ENCODE measurements around the gene STK35. TPM values are rescaled to one million over a fixed set of nuclear protein-coding genes. Genes with fewer than 3 reads are reported as not detected.

STK35 gene
- total and polyA plus RNA-seq, 2 experiments from 2014 or later, result 6.9 to 19.7 TPM

DNA sequence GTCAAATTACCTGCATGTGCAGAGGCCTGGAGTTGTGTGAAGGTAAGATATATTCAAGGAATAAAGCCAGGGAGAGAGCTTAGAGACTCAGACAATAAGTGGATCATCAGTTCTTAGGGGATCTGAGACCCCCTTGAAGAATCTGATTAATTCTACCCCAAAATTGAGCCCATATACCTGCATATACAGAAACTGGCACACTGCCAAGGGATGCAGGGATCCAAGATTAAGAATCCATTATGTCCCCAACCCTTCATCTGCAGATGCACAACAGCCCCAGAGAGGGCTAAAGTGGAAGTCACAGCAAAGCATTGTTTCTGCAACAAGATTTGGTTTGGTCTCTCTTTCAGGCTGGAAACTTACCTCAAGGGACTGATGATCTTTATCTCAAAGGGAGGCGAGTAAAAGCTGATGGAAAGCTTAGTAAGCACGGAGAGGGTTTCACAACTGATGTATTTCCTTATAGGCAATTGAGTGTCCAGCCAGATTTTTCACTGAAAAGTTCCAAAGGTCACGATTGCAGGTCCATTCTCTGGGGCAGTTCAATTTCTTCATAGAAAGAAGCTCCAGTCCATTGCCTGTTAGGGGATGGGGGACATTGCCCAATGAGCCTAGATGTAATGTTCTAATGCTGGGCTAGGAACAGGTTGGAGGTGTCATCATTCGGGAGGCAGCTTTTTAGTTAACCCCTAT is 20.9 kb upstream of the STK35 start:
- H3K4me2 ChIP-seq (ENCODE audit: unreplicated experiment), result no peak overlapping the region

GRCh38 chr20:2084703-2085102 is 16.9 kb upstream of the STK35 start:
- Histone ChIP-seq H3K36me3 (ENCODE audit: low read depth) (no peaks in the 10 kb centered on the region), H3K9me3 (ENCODE audit: low read depth) (no peaks in the 10 kb centered on the region), H3K27me3 (replicated peaks; ENCODE audit: insufficient read depth) (peaks cover 40% of the 10 kb centered on the region), H3K4me3 (no peak overlapping the region), H3K4me1 (ENCODE audit: insufficient read depth) (peaks cover 21% of the 10 kb centered on the region), H3K27ac (peak overlapping the region; percentile 33; the same call in 1 of the 2 replicates), H3F3A (ENCODE audit: insufficient read depth) (peaks cover 14% of the 10 kb centered on the region; the same call in 1 of the 2 replicates), H4K20me1 (ENCODE audit: insufficient read depth) (no peaks in the 10 kb centered on the region; the same call in 1 of the 2 replicates), H2AFZ (no peak overlapping the region), H3K79me2 (ENCODE audit: insufficient read depth) (no peaks in the 10 kb centered on the region), H3K4me2 (ENCODE audit: unreplicated experiment) (peak overlapping the region; percentile 28), H3K9me2 (ENCODE audit: insufficient read depth) (no peaks in the 10 kb centered on the region), H3K9ac (no peak overlapping the region)
- in situ Hi-C loops (cut with MboI), result no loop called here
- DNase-seq, result peak; percentile 82
- WGBS, 2 experiments (ENCODE audit: low coverage in 1 of 2, low lambda C conversion rate in 2 of 2, missing lambda C conversion rate in 2 of 2), result 7% methylated on average over 5 of the region's 5 CpGs
- no peak for TF ChIP-seq EZH2 (IDR thresholded peaks at IDR 0.05; ENCODE audit: insufficient read depth, poor library complexity, severe bottlenecking)
- TF ChIP-seq EZH2phosphoT487 (IDR thresholded peaks at IDR 0.05; ENCODE audit: insufficient read depth, low read depth), result 0 out of 2 replicates have a peak, but pooled peaks have one; percentile 47

More for the DNA sequence above, 20.9 kb upstream of the STK35 start:
- Histone ChIP-seq H3F3A (ENCODE audit: insufficient read depth) (peaks cover 14% of the 10 kb centered on the region; the same call in 1 of the 2 replicates), H3K79me2 (ENCODE audit: insufficient read depth) (no peaks in the 10 kb centered on the region), H3K9me3 (ENCODE audit: low read depth) (no peaks in the 10 kb centered on the region), H3K27me3 (replicated peaks; ENCODE audit: insufficient read depth) (peaks cover 30% of the 10 kb centered on the region), H3K36me3 (ENCODE audit: low read depth) (no peaks in the 10 kb centered on the region), H3K4me3 (no peak overlapping the region), H4K20me1 (ENCODE audit: insufficient read depth) (no peaks in the 10 kb centered on the region; the same call in 1 of the 2 replicates), H3K27ac (no peak overlapping the region), H3K9ac (no peak overlapping the region), H3K9me2 (ENCODE audit: insufficient read depth) (no peaks in the 10 kb centered on the region), H3K4me1 (ENCODE audit: insufficient read depth) (peaks cover 12% of the 10 kb centered on the region), H2AFZ (no peak overlapping the region)
- TF ChIP-seq EZH2 (IDR thresholded peaks at IDR 0.05; ENCODE audit: insufficient read depth, poor library complexity, severe bottlenecking) (no peak), EZH2phosphoT487 (IDR thresholded peaks at IDR 0.05; ENCODE audit: insufficient read depth, low read depth) (no peak)
- no peak for DNase-seq
- in situ Hi-C loops (cut with MboI), result no loop called here
- WGBS, 2 experiments (ENCODE audit: low coverage in 1 of 2, low lambda C conversion rate in 2 of 2, missing lambda C conversion rate in 2 of 2), result 39 to 41% methylated on average over 4 of the region's 4 CpGs

DNA sequence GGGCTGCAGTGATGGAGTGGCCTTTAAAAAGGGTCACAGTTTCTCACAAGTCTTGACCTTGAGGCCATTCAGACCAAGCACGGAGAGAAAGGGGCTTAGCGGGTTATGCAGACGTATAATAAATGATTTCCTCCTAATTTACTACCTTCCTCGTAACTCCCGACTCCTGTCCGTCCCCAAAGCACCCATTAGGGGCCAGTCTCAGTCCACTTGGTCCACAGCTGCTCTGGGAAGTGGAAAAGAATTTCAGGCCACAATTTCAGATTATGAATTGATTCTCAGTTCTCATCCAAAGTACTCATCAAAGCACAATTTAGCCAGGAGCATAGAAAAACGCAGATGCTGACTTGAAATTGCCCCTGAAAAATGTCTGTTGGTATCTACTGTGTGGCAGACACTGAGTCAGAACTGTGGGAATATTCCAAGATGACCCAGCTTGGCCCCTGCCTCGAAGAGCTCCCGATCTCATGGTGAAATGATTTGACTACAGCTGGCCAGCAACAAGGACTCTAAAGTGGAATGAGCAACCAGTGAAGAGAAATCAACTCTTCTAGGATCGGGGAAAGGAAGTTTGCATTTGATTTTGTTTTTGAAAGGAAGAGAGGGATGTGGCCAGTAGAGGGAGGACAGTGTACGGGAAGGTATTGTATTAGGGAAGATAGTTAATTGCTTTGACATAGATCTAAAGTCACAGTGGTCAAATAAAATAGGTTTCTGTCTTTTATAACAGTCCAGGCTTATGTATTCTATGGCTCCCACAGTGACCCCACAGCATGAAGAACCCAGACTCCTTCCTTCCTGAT is 15.2 kb upstream of the STK35 start:
- no peak for TF ChIP-seq EZH2phosphoT487 (IDR thresholded peaks at IDR 0.05; ENCODE audit: insufficient read depth, low read depth)
- no peak for TF ChIP-seq EZH2 (IDR thresholded peaks at IDR 0.05; ENCODE audit: insufficient read depth, poor library complexity, severe bottlenecking)
- 39 to 50% methylated on average over 11 of the region's 11 CpGs for WGBS, 2 experiments (ENCODE audit: low coverage in 1 of 2, low lambda C conversion rate in 2 of 2, missing lambda C conversion rate in 2 of 2)
- no peaks in the 10 kb centered on the region for H3K79me2 ChIP-seq (ENCODE audit: insufficient read depth)
- H2AFZ ChIP-seq, result peak overlapping the region; percentile 32; the same call in 1 of the 2 replicates
- no peak overlapping the region for H3K27ac ChIP-seq
- 0 out of 2 replicates have a peak overlapping the region, but pooled peaks have one; percentile 25 for H3K4me3 ChIP-seq
- H3K4me2 ChIP-seq (ENCODE audit: unreplicated experiment), result peak overlapping the region; percentile 22
- H3K27me3 ChIP-seq (replicated peaks; ENCODE audit: insufficient read depth), result peaks cover 49% of the 10 kb centered on the region
- H3K4me1 ChIP-seq (ENCODE audit: insufficient read depth), result peaks cover 21% of the 10 kb centered on the region
- H3K9ac ChIP-seq, result peak overlapping the region; percentile 8; the same call in 1 of the 2 replicates
- no peaks in the 10 kb centered on the region for H3K9me2 ChIP-seq (ENCODE audit: insufficient read depth)
- no peaks in the 10 kb centered on the region for H3K9me3 ChIP-seq (ENCODE audit: low read depth)
- no peaks in the 10 kb centered on the region for H4K20me1 ChIP-seq (ENCODE audit: insufficient read depth)
- H3F3A ChIP-seq (ENCODE audit: insufficient read depth), result peaks cover 14% of the 10 kb centered on the region; the same call in 1 of the 2 replicates
- peak; percentile 62 for DNase-seq
- in situ Hi-C loops (cut with MboI), result no loop called here
- H3K36me3 ChIP-seq (ENCODE audit: low read depth), result no peaks in the 10 kb centered on the region

GRCh38 chr20:2086980-2087377 is 14.6 kb upstream of the STK35 start:
- no peak for DNase-seq
- H3K9me2 ChIP-seq (ENCODE audit: insufficient read depth), result no peaks in the 10 kb centered on the region
- WGBS, 2 experiments (ENCODE audit: low coverage in 1 of 2, low lambda C conversion rate in 2 of 2, missing lambda C conversion rate in 2 of 2), result 26 to 32% methylated on average over 2 of the region's 2 CpGs
- no peaks in the 10 kb centered on the region for H4K20me1 ChIP-seq (ENCODE audit: insufficient read depth)
- no peak overlapping the region for H3K4me3 ChIP-seq
- peaks cover 14% of the 10 kb centered on the region; the same call in 1 of the 2 replicates for H3F3A ChIP-seq (ENCODE audit: insufficient read depth)
- peaks cover 21% of the 10 kb centered on the region for H3K4me1 ChIP-seq (ENCODE audit: insufficient read depth)
- TF ChIP-seq EZH2phosphoT487 (IDR thresholded peaks at IDR 0.05; ENCODE audit: insufficient read depth, low read depth), result no peak
- peaks cover 48% of the 10 kb centered on the region for H3K27me3 ChIP-seq (replicated peaks; ENCODE audit: insufficient read depth)
- H3K36me3 ChIP-seq (ENCODE audit: low read depth), result no peaks in the 10 kb centered on the region
- no peak overlapping the region for H3K27ac ChIP-seq
- H3K4me2 ChIP-seq (ENCODE audit: unreplicated experiment), result peak overlapping the region; percentile 22
- no peak overlapping the region for H3K9ac ChIP-seq
- in situ Hi-C loops (cut with MboI), result no loop called here
- H3K9me3 ChIP-seq (ENCODE audit: low read depth), result no peaks in the 10 kb centered on the region
- H2AFZ ChIP-seq, result no peak overlapping the region
- H3K79me2 ChIP-seq (ENCODE audit: insufficient read depth), result no peaks in the 10 kb centered on the region
